D341Med (cell line): ENCODE results near the gene SHISA4.
A peak's percentile ranks its signal among the peaks of the same experiment; 100 is the strongest.
"Not testable (repeated sequence)": the region's sequence is repeated elsewhere in the genome, so short reads cannot be mapped to it uniquely, and the experiment has no call there.

ENCODE experiments used
- DNase-seq: peaks from one replicate; pipeline ENCODE4 v3.0.0; 2012; ENCODE audit warnings: low spot score

SHISA4 gene

DNA sequence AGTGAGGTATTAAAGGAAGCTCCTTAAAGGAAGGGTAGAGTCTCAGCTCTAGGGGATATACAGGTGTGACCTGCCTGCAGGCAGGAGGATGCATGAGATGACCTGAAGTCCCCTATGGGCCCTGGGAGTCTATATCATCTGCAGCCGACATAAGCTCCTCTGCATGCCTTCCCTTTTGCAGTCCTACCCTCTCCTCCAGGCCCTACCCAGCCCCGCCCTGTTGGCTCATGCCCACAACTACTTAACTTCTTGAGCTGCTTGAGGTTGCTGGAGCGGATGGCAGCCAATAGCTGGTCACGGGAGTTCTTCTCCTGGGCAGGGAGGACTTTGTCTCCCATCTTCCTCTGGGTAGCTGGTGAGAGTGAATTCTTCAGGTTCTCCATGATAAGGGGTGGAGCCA is 10.3 kb downstream of the SHISA4 start:
- no peak for DNase-seq

DNA sequence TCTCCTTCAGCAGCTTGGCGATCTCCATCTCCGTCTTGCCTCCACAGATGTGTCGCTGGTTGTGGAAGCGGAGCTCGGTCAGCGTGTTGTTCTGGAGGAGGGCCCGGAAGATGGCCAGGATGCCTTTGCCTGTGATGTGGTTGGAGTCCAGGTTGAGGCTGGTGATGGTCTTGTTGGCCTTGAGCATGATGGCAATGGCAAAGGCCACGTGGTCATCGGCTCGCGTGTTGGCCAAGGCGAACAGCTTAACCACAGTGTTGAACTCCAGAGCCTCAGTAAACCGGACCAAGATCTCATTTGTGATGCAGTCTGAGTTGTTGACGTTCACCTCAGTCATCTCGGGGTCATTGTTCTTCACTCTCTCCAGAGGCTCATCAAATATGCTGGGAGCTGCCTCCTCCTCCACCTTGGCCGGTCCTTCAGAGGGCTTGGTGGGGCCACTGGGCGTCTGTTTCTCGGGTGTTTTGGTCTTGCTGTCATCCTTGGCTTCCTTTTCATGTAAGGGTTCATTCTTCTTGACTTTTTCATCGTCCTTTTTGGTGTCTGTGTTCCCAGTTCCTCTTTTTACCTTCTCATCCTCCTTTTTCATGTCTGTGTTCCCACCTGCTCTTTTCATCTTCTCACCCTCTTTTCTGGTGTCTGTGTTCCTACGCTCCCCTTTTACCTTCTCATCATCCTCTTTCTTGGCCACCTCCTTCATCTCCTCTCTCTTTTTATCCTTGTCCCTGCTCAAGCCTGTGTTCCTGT is 11.2 kb downstream of the SHISA4 start:
- DNase-seq: no peak

DNA sequence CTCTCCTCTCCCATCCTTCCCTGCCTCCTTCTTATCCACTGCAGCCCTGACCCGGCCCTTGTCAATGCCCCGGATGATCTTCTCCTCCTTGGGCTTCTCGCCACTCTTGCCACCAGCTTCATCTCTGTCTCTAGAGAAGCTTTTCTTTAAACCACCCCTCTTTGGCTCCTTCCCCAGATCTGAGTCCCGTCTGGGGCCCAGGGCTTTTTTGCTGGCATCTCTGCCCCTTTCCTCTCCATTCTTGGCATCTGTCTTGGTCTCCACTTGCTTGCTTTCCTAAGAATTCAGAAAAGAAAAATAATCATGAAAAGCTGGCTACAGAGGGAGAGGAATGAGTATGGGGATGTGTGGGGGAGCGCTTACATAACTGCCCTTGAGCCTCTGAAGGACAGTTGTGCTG is 11.8 kb downstream of the SHISA4 start:
- no peak for DNase-seq

DNA sequence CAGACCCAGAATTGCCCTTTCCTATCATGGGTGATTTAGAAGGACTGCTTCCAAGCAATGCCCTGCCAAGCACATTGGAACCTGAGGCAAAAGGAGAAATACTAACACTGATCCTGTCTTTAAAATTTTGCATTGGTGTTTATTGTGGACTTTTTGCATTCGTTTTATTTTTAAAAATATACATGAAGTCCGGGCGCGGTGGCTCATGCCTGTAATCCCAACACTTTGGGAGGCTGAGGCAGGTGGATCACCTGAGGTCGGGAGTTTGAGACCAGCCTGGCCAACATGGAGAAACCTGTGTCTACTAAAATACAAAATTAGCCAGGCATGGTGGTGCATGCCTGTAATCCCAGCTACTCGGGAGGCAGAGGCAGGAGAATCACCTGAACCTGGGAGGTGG is 12.3 kb downstream of the SHISA4 start:
- DNase-seq: not testable (repeated sequence)

DNA sequence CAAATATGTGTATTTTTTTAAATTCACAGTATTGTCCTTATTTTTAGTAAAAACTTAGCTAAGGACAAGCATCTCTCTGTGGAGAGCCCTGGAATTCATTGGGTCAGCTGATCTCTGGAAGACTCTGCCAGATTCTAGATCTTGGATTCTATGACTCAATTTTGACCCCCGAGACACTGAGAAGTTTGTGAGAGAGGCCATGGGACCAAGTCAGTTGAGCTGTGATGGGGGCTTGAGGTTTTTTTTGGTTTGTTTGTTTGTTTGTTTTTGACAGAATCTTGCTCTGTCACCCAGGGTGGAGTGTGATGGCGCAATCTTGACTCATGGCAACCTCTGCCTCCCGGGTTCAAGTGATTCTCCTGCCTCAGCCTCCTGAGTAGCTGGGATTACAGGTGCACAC is 13.5 kb downstream of the SHISA4 start:
- DNase-seq: no peak

DNA sequence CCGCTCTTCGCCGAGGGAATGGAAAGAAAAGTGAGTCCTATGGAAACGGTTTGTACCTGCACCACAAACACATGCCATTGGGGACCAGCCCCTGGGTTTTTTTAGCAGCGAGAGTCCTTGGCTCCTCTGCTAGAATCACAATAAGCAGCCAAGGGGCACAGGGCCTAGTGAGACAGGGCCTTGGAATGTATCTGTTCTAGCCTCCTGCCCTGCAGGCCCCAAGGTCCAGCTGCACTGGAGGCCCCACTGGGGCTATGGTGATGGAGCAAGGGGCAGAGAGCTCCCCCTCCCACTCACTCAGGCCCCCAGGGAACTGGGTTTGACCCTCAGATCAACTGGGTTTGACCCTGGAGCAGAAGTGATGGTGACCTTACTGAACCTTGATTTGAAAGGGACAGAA is 14.4 kb downstream of the SHISA4 start:
- DNase-seq: no peak

DNA sequence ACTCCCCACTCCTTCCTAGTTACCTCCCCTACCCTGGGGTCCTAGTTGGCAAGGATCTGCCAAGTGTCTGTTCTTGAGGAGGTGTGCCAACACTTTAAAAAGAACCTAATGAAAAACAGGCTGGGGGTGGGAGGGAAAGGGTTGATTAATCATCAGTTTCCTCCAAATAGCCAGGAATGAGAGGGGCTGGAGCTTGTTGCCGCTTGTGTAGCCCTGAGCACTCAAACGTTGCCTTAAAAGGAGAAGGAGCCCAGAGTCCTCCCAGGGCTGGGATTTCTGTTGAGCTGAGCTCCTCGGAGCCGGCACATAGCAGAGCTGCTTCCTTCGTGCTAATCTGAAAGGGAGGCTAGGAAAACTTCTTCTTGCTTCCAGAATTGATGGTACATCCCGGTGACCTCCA is 15.9 kb downstream of the SHISA4 start:
- DNase-seq: no peak

DNA sequence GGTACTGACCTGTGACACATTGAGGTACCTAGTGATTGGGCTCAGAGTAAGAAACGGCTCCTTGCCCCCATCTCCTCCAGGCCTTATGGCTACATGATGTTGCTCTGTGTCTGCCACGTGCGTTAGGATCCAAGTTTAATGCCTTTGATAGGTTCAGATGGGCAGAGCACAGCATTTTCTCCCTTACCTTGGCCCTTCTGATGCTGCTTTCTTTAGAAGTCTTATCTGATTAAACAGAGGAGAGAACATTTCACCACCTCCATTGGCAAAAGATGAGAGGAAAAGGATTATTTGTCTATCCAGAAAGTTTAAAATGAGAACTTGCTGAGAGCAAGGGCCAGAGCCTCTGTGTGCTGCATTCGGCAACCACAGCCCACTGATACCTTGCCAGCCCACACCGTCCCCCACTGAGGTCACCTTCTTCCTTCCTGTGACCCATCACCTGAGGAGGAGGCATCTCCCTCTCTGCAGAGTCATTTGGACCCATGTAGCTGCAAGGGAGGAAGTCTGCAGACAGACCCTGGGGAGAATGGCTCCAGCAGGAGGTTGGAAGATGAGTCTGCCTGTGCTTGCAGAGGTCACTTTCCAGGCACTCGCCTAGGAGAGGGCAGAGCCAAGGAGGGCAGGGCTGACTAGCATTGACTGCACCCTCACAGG is 16.7 kb downstream of the SHISA4 start:
- no peak for DNase-seq

DNA sequence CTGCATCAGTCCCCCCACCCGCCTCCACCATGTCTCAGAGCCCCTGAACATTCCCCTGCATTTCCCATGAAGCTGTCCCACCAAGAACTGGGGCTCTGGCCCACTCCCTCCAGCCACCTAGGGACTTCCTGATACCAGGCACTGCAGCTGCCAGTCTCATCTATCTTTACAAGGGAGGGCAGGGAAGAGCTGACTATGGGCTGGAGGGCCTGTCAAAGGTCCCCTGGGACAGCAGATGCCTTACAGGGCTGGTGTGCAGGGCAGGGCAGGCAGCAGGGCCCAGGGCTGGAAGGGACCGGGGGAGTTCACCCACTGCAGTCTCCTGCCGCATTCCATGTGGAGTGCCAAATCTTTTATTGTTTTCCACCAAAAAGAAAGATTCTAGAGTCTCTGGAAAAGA is 17.6 kb downstream of the SHISA4 start:
- DNase-seq: no peak

DNA sequence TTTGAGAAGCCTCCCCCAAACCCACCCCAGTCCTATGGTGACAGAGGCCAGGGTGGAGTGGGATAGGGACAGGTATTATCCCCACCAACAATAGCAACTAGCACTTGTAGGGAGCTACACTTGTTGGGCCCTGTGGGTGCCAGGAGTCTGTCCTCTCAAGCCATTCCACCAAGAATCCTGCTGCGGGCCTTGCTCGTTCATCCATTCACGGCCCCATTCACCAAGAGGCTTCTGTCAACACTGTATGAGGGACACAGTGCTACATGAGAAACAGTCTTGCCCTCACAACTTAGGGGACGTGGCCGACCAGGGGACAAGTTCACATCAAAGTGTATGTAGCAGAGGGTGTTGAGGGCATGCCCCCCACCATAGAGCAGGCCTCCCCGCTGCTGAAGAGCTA is 18.9 kb downstream of the SHISA4 start:
- peak; percentile 22 for DNase-seq

DNA sequence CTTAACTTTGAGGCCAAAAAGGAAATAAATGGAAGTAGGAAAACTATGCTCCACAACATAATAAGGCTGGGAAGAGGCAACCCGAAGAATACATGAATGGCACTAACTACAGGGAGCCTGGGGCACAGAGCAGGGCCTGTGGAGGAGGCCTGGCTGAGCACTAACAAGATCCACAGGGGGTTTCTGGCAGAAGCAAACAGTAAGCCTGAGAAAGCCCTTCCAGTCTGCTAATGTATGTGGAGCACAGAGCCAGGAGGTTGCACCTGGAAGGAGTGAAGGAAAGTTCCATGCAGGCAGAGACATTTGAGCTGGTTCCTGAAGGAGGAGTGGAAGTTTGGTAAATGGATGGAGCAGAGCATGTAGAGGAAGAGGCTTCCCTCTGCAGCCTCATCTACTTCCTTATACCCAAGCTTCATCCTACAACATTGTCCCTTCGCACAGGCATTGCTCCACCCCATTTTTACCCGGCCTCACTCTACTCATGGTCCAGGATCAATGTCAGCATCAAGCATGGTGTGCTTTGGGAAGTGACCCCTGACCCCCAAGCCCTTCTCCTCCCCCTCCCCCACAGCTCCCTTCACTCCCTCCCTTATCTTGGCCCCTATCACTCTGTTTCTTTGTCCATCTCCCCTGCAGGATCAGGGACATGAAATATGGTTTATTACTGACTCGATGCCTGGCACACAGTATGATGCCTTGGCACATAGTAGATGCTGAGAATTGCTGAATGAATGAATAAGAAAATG is 23.3 kb downstream of the SHISA4 start:
- DNase-seq: no peak

DNA sequence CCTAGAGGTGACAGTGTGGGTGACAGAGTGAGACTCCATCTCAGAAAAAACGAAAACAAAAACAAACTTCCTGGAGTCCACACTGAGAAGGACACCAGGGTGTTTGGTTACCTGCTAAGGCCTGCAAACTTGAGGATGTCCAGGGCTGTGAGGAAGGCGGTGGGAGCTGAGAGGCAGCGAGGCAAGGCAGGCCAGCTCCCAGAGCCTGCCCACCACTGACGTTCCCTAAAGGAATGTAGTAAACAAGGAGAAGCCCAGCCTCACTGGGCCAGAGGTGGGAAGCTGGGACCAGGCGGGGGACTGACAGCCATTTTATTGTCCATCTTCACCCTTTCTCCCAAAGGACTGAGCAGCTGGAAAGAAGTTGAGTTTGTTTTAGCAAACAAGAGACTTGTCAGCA is 24.1 kb downstream of the SHISA4 start:
- DNase-seq: no peak

DNA sequence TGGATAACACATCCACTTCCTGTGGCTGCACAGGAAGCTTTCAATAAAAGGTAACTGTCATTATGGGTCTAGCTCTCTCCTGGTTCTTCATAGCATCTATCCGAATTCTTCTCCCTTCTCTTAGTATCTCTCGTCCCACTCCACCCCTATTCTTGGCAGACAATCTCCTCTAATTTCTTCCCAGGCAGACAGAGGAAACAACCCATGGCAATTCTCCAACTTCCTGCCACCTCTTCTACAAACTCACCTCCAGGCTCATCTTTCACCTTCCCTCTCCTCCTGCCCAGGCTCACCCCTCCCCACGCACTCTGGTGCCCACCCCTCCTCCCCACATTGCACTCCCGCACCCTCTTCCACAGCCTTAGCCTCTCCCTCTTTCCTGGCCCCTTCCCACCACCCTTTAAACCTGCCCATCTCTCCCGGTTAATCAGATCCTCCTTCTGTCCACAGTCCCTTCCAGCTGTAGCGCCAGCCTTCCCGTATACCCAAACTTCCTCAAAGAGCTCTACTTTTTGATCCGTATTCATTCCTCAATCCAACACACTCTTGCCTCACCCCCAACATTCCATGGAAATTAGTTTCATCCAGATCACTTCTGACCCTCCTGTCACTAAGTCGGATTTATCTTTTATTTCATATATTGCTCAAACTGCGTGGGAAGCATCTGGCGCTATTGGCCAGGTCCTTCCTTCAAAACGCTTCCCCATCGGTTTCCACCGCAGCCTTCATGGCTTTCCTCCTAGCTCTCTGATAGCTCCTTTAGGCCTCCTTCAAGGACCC is 25.9 kb downstream of the SHISA4 start:
- DNase-seq: no peak

DNA sequence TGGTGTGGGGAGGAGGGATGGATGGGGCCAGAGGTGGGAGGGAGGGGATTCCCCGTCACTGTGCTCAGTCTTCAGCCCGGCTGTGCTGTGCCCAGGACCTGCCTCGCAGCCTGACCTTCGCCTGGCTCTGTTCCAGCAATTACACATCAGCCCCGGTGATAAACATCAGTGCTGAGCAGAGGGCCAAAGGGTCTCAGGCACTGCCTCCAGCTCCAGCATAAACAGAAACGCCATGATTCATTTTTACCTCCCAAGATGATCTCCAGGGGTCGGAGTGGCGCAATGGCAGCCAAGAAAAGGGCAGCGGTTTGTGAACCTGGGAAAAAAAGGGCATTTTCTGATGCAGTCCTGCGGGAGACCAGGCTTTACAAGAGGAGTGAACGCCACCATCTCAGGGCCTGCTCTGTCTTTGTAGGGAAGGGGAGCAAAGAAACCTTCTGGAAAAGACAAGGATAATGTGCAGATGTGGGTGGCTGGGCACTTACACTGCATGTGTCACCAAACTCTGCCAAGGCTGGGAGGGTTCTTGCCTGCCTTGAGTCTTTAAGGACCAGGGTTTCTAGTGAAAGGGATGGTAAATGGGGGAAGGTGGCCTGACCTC is 28.1 kb downstream of the SHISA4 start:
- DNase-seq: no peak

DNA sequence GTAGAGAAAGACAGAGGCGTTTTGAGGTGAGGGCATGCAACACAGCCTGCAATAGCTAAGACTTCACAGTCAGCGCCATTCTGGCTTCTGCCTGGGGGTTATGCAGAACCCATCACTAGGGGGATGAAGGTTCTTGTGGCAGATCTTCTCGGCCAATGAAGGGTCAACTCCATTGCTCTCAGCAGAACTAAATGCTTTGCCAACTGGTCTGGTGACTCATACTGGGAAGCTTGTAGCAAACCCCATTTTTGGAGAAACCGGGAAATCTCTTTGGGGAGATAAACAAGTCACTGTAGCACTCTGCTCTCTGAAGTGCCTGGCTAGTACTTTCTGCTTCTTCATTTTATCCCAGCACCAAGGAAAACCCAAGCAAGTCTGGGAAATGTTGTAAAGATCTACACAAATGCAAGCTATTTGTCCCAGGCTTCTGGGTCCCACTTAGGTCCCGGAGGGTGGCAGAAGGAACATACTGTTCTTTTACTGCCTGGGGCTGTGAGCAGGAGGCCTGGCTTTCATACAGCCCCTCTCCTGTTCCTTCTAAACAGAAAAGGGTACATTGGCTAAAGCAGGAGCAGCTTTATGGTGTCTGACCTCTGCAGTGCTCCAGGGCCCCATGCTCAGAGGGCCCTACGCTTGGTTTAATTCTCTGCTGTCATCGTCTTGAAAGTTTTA is 28.8 kb downstream of the SHISA4 start:
- no peak for DNase-seq

DNA sequence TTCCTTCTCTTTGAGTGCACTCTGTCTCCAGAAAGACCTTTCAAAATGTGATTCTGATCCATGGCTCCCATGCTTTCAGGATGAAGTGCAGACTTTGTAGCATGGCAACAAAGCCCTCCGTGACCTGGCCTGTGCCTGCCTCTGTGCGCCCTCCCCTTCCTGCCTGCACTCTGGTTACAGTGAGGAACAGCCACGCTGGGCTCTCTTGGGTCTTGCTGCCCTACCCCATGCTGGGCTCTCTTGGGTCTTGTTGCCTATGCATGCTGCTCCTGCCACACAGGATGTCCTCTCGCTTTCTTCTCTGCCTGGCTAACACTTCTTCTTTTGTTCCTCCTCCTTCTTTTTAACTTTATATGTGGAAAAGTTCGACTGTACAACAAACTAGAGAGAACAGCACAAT is 29.6 kb downstream of the SHISA4 start:
- no peak for DNase-seq

DNA sequence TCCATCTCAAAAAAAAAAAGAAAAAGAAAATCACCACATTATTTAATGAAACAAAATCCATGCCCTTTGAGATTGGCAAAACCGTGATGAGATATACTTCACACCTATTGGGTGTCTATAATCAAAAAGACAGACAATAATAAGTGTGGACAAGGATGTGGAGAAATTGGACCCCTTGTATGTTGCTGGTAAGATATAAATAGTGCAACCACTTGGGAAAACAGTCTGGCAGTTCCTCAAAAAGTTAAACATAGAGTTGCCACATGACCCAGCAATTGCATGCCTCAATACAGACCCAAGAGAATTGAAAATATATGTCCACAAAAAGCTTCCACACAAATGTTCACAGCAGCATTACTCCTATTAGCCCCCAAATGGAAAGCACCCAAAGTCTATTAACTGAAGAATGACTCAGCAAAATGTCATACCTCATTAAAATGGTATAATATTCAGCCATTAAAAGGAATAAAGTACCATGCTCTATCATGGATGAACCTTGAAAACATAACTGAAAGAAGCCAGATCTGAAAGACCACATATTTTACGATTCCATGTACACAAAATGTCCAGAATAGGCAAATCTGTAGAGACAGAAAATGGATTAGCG is 33.4 kb downstream of the SHISA4 start:
- DNase-seq: no peak

DNA sequence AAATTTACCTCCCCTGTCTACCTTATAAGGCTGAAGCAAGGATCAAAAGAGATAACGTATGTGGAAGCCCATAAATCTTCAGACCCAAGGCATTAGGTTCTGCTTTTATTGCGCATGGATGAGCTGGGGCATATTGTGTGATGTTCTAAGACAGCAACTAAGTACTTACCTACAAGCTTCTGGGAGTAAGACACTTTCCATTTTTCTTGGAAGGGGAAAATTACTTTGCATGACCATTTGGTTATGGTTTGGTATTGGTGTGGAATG is 36.5 kb downstream of the SHISA4 start:
- DNase-seq: no peak

DNA sequence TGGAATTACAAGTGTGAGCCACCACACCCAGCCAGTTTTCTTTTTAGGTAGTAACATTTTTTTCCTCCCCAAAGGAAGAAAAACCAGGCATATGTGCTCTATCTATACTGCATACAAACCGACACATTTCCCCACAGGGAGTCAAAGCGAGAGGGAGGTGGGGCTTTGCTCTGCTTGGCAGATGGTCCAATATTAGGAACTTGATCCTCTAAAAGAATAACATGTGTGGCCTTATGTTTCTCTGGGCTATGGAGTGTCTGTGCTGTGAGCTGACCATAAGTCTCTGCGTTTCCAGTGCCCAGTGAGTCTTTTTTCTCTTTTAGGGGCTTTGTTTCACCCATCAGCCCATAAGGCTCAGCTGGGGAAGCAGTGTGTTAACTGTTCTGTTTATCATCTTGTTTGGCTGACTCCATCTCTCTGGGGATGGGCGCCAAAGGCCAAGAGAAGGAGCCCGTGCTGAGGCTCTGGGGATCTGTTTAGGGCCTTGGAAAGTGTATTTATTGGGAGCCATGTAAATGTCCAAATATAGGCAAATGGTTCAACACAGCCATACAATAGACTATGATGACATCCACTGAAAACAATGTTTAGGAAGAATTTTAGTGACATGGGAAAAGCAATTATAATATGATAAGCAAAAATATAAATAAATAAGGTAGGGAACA is 37.4 kb downstream of the SHISA4 start:
- peak; percentile 78 for DNase-seq

DNA sequence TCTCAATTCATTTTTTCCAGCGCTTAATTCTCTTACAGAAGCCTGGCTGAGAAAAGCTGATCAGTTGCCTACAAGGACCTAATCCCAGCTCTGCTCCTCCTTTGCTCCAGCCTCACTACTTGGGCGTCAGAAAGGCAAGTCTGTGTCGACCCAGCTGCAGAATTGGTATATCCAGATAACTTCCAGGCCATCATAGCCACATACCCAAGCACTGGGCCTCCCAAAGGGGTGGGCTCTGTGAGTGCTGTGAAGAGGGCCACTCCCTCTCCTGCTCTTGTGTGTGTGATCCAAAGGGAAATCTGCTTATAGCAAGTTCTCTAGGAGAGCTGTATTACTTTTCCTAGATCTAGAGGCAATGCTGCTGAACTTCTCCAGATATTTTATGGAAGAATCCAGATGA is 39.6 kb downstream of the SHISA4 start:
- DNase-seq: no peak

DNA sequence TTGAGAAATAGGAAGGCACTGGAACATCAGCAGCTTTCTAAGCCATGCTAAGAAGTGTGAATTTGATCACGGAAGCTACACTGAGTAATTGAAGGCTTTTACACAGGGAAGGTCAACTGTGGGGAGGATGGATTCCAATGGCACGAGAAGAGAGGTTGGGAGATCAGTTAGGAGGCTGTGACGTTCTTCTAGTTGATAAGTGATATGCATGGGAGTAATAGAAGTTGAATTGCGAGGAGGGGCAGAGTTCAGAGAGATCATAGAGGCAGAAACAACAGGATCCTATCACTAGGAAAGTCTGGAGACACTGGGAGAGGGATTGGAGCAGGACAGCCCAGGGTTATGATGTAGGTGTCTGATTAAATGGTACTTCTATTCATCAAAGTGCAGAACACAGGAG is 41.4 kb downstream of the SHISA4 start:
- no peak for DNase-seq
